Motor neuron (in vitro differentiated cells): ENCODE results near the gene SEMA4D. TPM values are rescaled to one million over a fixed set of nuclear protein-coding genes. Genes with fewer than 3 reads are reported as not detected.

Experiments
- ATAC-seq, 8 experiments: fragments of 200-7000 bp; cut with Tn5 transposase; replicated peaks in 6 of 8; 2 replicates each; pipeline ENCODE4 v1.8.0; 2021; ENCODE audit warnings: mild to moderate bottlenecking in 8 of 8, moderate library complexity in 8 of 8
- H3K27ac ChIP-seq, 2 donors: fragments of 250-450 bp; sonication (Bioruptor Pico); 2 replicates each; pipeline ENCODE4 v1.9.0; 2021; ENCODE audit warnings: antibody characterized with exemption in 2 of 2, mild to moderate bottlenecking in 2 of 2, moderate library complexity in 1 of 2
- H3K4me1 ChIP-seq, 2 donors: fragments of 250-450 bp; sonication (Bioruptor Pico); replicated peaks in 1 of 2; 2 replicates each; pipeline ENCODE4 v1.6.1; 2021; ENCODE audit warnings: antibody characterized with exemption in 2 of 2, mild to moderate bottlenecking in 2 of 2, moderate library complexity in 1 of 2
- H3K4me3 ChIP-seq, 5 donors: fragments of 250-450 bp; sonication (Bioruptor Pico); 2 replicates each; pipeline ENCODE4 v1.9.0; 2021; ENCODE audit warnings: antibody characterized with exemption in 5 of 5, mild to moderate bottlenecking in 5 of 5, moderate library complexity in 4 of 5
- WGBS, 10 experiments: fragments of 450-650 bp; shearing (Covaris generic); methylation state at CpG; one replicate each; pipeline ENCODE4 v1.0.0; 2022; 5-methylcytosine and 5-hydroxymethylcytosine counted together
- in situ Hi-C, 9 experiments: fragments of 400-800 bp; cut with MboI; loops; one replicate each; pipeline ENCODE4 v1.15.0; 2021; ENCODE audit warnings: low sequenced_read_pairs in 9 of 9, low pct_unique_long_range_greater_than_20kb in 2 of 9; ENCODE audit not compliant: unreplicated experiment in 9 of 9
- total RNA-seq, 8 experiments: library from RNA; unstranded; fragments of 300-600 nt; gene quantifications; 2 replicates each; pipeline versions ENCODE4 v1.2.3 to v1.2.4, GENCODE V29; 2022

SEMA4D gene
- total RNA-seq, 8 experiments from 2014 or later = 1.2 to 30.1 (median 13.8) TPM

DNA sequence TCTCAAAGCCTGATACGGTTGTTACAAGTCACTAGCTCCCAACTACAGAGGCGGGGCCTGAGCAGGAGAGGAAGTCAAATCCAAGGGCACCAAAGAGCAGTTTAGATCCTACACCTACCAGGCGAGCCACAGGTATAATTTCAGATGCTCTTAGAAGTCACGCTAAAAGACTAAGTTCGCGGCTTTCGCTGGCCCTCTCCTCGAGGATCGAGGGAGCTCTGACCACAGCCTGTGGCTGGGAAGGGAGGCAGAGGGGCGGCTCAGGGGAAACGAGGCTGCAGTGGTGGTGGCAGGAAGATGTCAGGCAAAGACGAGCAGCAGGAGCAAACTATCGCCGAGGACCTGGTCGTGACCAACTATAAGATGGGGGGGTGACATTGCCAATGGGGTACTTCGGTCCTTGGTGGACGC lies 48.6 kb downstream of the SEMA4D start:
- Histone ChIP-seq H3K4me3 (no peak overlapping the region), H3K4me1 (peaks cover 15 to 16% of the 10 kb centered on the region in 2 donors), H3K27ac (no peak overlapping the region)
- in situ Hi-C loops = no loop called here
- no peak for ATAC-seq
- WGBS, 10 experiments = 20 to 100% (median 85%) methylated on average over 1 to 8 of the region's 17 CpGs; no CpG with 5 or more reads in 2 of the 10 experiments

DNA sequence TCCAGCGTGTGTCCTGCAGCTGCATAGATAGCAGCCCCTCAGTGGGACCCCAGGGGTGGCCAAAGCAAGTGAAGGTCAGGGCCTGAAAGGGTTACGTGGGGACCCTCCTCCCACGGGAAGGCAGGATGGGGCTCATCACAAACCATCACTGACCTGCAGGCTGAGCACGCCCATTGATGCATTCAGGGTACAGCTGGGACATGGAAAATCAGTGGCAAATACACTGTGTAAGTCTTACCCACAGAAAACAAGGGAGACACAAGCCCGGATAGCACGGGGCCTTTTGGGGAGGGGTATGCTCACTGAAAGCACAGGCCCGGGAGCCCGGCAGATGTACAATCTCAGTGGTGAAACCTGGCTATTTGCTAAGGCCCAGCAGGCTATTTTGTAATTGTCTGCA lies 49.1 kb downstream of the SEMA4D start:
- Histone ChIP-seq H3K27ac (no peak overlapping the region), H3K4me3 (no peak overlapping the region), H3K4me1 (peaks cover 18 to 21% of the 10 kb centered on the region in 2 donors)
- ATAC-seq = no peak
- 80 to 95% (median 84%) methylated on average over 2 to 5 of the region's 8 CpGs; no CpG with 5 or more reads in 5 of the 10 experiments for WGBS, 10 experiments
- in situ Hi-C loops = no loop called here

DNA sequence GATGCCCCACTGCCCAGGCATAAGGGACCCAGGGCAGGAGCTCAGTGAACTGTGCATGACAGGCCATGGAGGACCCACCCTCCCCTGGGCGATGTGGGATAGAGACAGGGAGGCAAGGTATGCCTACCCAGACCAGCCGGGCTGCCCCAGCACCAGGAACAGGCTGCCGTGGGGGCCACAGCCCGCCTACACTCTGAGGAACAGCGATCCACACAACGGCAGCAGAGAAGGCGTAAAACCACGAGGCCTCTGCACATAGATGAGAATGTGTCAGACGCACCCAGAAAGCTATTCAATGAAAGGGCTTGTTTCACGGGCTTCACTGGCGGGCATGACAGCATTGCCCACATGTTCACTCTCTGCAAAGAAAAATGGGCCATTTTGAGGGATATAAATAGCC lies 49.5 kb downstream of the SEMA4D start:
- Histone ChIP-seq H3K4me1 (peaks cover 19 to 24% of the 10 kb centered on the region in 2 donors), H3K4me3 (no peak overlapping the region), H3K27ac (no peak overlapping the region)
- 20 to 80% (median 72%) methylated on average over 1 to 10 of the region's 11 CpGs; no CpG with 5 or more reads in 6 of the 10 experiments for WGBS, 10 experiments
- no peak for ATAC-seq
- in situ Hi-C loops = no loop called here

DNA sequence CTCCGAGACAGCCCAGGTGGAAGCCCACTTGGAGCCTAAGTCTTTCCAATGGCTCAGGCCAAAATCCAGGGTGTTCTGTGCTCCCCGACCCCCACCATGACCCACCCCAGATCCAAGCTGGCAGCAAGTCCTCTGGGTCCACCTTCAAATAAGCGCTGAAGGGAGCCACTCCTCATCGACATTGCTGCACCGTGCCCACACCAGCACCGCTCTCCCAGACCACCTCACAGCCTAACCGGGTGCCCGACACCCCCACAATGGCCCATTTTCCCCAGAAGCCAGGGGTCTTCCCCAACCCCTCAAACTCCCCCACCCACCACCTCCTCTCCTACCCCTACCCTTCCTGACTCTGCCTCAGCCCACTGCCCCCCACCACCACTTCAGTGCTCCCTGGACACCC lies 50.5 kb downstream of the SEMA4D start:
- in situ Hi-C loops = no loop called here
- H3K4me3 ChIP-seq = no peak overlapping the region
- H3K27ac ChIP-seq = no peak overlapping the region
- H3K4me1 ChIP-seq = peaks cover 29 to 33% of the 10 kb centered on the region in 2 donors
- ATAC-seq = no peak
- 80% methylated on average over 1 to 3 of the region's 8 CpGs; no CpG with 5 or more reads in 7 of the 10 experiments for WGBS, 10 experiments

DNA sequence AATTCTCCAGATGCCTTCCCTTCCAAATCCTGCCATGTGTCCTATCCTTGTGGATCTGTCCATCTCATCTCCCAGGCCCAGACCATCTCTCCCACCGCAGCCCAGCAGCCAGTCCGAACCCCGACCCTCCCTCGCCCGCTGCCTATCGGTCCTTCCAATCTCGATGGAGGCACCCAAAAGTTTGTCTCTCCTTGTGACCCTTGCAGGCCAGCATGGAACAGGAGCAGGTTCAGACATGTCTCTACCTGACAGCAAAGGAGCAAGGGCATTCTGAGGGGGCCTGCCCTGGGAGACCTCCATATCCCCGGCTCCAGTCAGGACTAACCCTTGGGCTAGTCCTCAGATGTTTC lies 51.0 kb downstream of the SEMA4D start:
- WGBS, 10 experiments = 100% methylated on average over 1 of the region's 8 CpGs; no CpG with 5 or more reads in 9 of the 10 experiments
- H3K27ac ChIP-seq = no peak overlapping the region
- in situ Hi-C loops = no loop called here
- ATAC-seq = no peak
- peaks cover 33 to 38% of the 10 kb centered on the region in 2 donors for H3K4me1 ChIP-seq
- H3K4me3 ChIP-seq = no peak overlapping the region

DNA sequence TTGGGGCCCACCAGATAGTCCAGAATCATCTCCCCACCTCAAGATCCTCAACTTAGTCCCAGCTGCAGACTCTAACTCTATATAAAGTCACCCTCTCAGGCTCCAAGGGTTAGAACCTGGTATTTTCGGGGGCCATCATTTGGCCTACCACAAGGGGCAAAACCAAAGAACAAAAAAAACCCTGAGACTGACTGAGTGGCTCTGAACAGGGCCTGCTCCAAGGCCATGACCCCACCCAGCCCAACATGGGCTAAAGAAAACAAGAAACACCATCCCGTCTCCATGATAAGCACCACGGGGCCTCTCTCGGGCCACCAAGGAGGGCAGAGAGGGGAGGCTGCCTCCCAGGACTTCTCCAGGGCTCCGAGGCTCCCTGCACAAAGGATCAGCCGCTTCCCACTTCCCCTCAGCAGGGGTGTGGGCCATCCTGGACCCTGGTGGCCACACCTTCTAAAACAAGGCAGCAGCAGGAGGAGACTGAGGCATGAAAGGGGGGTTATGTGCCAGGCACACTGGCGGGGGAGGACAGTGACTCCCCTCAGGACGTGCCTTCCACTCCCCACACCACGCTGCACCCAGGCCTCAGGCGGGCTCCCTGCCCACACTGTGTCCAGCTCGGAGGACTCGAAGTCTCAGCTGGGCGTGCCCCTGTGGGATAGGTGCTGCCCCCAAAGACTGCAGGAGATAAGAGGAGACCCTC lies 51.5 kb downstream of the SEMA4D start:
- in situ Hi-C loops = no loop called here
- H3K4me1 ChIP-seq = peaks cover 37 to 41% of the 10 kb centered on the region in 2 donors
- no peak overlapping the region for H3K4me3 ChIP-seq
- no peak for ATAC-seq
- 60 to 100% (median 91%) methylated on average over 1 to 9 of the region's 13 CpGs; no CpG with 5 or more reads in 4 of the 10 experiments for WGBS, 10 experiments
- H3K27ac ChIP-seq = no peak overlapping the region

GRCh38 chr9:89445801-89446251 lies 52.1 kb downstream of the SEMA4D start:
- in situ Hi-C loops = no loop called here
- no peak overlapping the region for H3K4me3 ChIP-seq
- peak in 1 of 8 experiments; percentile 4 for ATAC-seq
- 50 to 100% (median 73%) methylated on average over 1 to 8 of the region's 8 CpGs; no CpG with 5 or more reads in 2 of the 10 experiments for WGBS, 10 experiments
- peaks cover 37 to 41% of the 10 kb centered on the region in 2 donors for H3K4me1 ChIP-seq
- H3K27ac ChIP-seq = peak overlapping the region in 1 of 2 donors; percentile 68

- H3K4me1 ChIP-seq = peaks cover 37 to 41% of the 10 kb centered on the region in 2 donors
- 25 to 100% (median 81%) methylated on average over 1 to 11 of the region's 16 CpGs for WGBS, 10 experiments
- no peak overlapping the region for H3K4me3 ChIP-seq
- H3K27ac ChIP-seq = peak overlapping the region in 1 of 2 donors; percentile 68
- ATAC-seq = peak in 5 of 8 experiments; percentile 72 to 81 (median 79)
- in situ Hi-C loops = no loop called here
Observed at GRCh38 chr9:89444925-89445765, 52.8 kb downstream of the SEMA4D start.

DNA sequence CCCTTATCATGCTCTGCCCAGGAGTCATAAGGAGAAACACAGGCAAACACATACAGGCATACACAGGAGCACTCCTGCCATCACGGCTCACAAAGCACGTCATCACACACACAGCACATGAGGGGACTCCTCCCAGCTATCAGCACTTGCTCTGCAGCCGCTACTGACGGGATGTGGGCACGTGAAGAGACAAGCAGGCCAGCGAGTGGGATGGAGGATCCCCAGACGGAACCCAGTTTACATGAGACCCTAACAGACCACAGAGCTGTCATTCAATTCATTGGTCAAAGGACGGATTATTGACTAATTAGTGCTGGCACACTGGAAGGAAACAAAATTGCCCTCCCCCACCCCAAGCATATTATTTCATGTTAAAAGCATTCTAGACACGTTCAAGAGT lies 53.6 kb downstream of the SEMA4D start:
- WGBS, 10 experiments = 18 to 100% (median 71%) methylated on average over 1 to 9 of the region's 9 CpGs; no CpG with 5 or more reads in 1 of the 10 experiments
- Histone ChIP-seq H3K4me1 (peaks cover 42 to 46% of the 10 kb centered on the region in 2 donors), H3K4me3 (no peak overlapping the region), H3K27ac (peak overlapping the region in 1 of 2 donors; percentile 7)
- ATAC-seq = peak in 5 of 8 experiments; percentile 6 to 61 (median 15)
- in situ Hi-C loops = no loop called here

- Histone ChIP-seq H3K27ac (peak overlapping the region in 1 of 2 donors; percentile 7), H3K4me3 (no peak overlapping the region), H3K4me1 (peaks cover 44 to 50% of the 10 kb centered on the region in 2 donors)
- in situ Hi-C loops = no loop called here
- WGBS, 10 experiments = 48 to 87% (median 81%) methylated on average over 3 to 8 of the region's 22 CpGs; no CpG with 5 or more reads in 6 of the 10 experiments
- ATAC-seq = peak; percentile 33 to 88 (median 79)
Observed at GRCh38 chr9:89442981-89443814, 54.7 kb downstream of the SEMA4D start.

GRCh38 chr9:89442501-89442978 lies 55.4 kb downstream of the SEMA4D start:
- 60 to 100% (median 85%) methylated on average over 1 to 9 of the region's 9 CpGs; no CpG with 5 or more reads in 5 of the 10 experiments for WGBS, 10 experiments
- Histone ChIP-seq H3K4me3 (no peak overlapping the region), H3K27ac (no peak overlapping the region), H3K4me1 (peaks cover 46 to 50% of the 10 kb centered on the region in 2 donors)
- in situ Hi-C loops = no loop called here
- peak in 5 of 8 experiments; percentile 6 to 38 (median 21) for ATAC-seq

DNA sequence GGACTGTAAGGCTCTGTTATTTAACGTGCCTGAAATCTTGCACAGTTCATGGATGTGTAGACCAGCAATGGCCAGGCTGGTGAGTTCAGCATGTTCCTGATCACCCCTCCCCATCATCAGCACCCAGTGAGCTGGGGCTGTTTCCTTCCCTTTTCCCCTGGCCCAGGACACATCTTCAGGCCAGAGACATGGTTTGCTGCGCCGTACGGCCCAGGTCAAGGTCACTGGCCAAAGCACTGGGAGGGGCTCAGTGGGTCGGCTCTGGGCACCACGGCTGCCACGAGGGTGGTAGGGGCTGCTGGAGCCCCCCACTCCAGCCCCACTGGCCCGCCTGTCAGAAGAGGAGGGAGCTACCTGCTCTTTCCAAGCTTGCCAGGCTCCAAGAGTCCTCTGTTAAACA lies 55.9 kb downstream of the SEMA4D start:
- ATAC-seq = no peak
- no peak overlapping the region for H3K4me3 ChIP-seq
- H3K4me1 ChIP-seq = peaks cover 46 to 50% of the 10 kb centered on the region in 2 donors
- in situ Hi-C loops = no loop called here
- WGBS, 10 experiments = 75 to 100% (median 100%) methylated on average over 1 to 4 of the region's 8 CpGs; no CpG with 5 or more reads in 6 of the 10 experiments
- H3K27ac ChIP-seq = no peak overlapping the region
